Stimulated activated memory B cell treated with anti-CD40 and anti-IgM and Interleukin-4, amounts not matched to agents 10 μg/mL and 1 μg/mL and 100 μg/mL, for 72 hours (primary cell): ENCODE data around the gene ZNF878.
A peak's percentile ranks its signal among the peaks of the same experiment; 100 is the strongest.

ENCODE experiments used
- ATAC-seq: fragments of 150-1000 bp; cut with Tn5 transposase; 2 replicates; pipeline ENCODE4 v1.10.0; 2021
- H3K27ac Mint-ChIP-seq: one replicate; pipeline ENCODE4 v1.8.0; 2022; ENCODE audit warnings: mild to moderate bottlenecking, mixed read lengths
- H3K27me3 Mint-ChIP-seq: one replicate; pipeline ENCODE4 v1.8.0; 2022; ENCODE audit warnings: mixed read lengths
- H3K36me3 Mint-ChIP-seq: one replicate; pipeline ENCODE4 v1.8.0; 2022; ENCODE audit warnings: mixed read lengths
- H3K4me1 Mint-ChIP-seq: one replicate; pipeline ENCODE4 v1.8.0; 2022; ENCODE audit warnings: mixed read lengths
- H3K4me3 Mint-ChIP-seq: one replicate; pipeline ENCODE4 v1.8.0; 2022; ENCODE audit warnings: mild to moderate bottlenecking, moderate library complexity, mixed read lengths
- H3K9me3 Mint-ChIP-seq: one replicate; pipeline ENCODE4 v1.8.0; 2022; ENCODE audit warnings: mixed read lengths

The ZNF878 gene

GRCh38 chr19:12055784-12056183 is 3.0 kb upstream of the ZNF878 start:
- H3K27ac Mint-ChIP-seq, result no peak overlapping the region
- no peaks in the 10 kb centered on the region for H3K9me3 Mint-ChIP-seq
- peaks cover 26% of the 10 kb centered on the region for H3K4me1 Mint-ChIP-seq
- H3K36me3 Mint-ChIP-seq, result no peaks in the 10 kb centered on the region
- no peak for ATAC-seq
- peaks cover 9% of the 10 kb centered on the region for H3K27me3 Mint-ChIP-seq
- no peak overlapping the region for H3K4me3 Mint-ChIP-seq

GRCh38 chr19:12052091-12052496 is 667 bp downstream of the ZNF878 start:
- no peaks in the 10 kb centered on the region for H3K36me3 Mint-ChIP-seq
- peak overlapping the region; percentile 21 for H3K27ac Mint-ChIP-seq
- ATAC-seq, result peak; percentile 39
- peaks cover 9% of the 10 kb centered on the region for H3K27me3 Mint-ChIP-seq
- peaks cover 18% of the 10 kb centered on the region for H3K4me1 Mint-ChIP-seq
- peak overlapping the region; percentile 93 for H3K4me3 Mint-ChIP-seq
- H3K9me3 Mint-ChIP-seq, result no peaks in the 10 kb centered on the region

GRCh38 chr19:12047868-12048267 is 4.9 kb downstream of the ZNF878 start:
- Mint-ChIP-seq H3K36me3 (peaks cover 24% of the 10 kb centered on the region), H3K27me3 (peaks cover 9% of the 10 kb centered on the region), H3K4me1 (peaks cover 12% of the 10 kb centered on the region), H3K27ac (no peak overlapping the region), H3K9me3 (peaks cover 5% of the 10 kb centered on the region), H3K4me3 (no peak overlapping the region)
- no peak for ATAC-seq

GRCh38 chr19:12043752-12044422 is 8.9 kb downstream of the ZNF878 start:
- no peaks in the 10 kb centered on the region for H3K4me1 Mint-ChIP-seq
- H3K9me3 Mint-ChIP-seq, result peaks cover 8% of the 10 kb centered on the region
- peaks cover 29% of the 10 kb centered on the region for H3K36me3 Mint-ChIP-seq
- no peak overlapping the region for H3K4me3 Mint-ChIP-seq
- no peak overlapping the region for H3K27ac Mint-ChIP-seq
- H3K27me3 Mint-ChIP-seq, result no peaks in the 10 kb centered on the region
- ATAC-seq, result no peak

DNA sequence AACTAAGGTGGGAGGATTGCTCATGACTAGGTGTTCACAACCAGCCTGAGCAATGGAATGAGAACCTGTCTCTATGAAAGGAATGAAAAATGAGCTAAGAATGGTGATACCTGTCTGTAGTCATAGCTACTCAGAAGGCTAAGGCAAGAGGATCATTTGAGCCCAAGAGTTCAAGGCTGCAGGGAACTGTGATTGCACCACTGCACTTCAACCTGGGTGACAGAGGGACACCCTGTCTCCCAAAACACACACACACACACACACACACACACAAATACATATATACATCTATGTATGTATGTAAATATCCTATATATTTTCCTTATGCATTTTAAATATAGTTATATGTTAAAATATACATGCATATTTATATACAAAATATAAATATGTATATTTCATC is 9.9 kb downstream of the ZNF878 start:
- H3K27me3 Mint-ChIP-seq, result no peaks in the 10 kb centered on the region
- H3K9me3 Mint-ChIP-seq, result peaks cover 8% of the 10 kb centered on the region
- no peaks in the 10 kb centered on the region for H3K4me1 Mint-ChIP-seq
- no peak for ATAC-seq
- no peak overlapping the region for H3K27ac Mint-ChIP-seq
- H3K4me3 Mint-ChIP-seq, result no peak overlapping the region
- peaks cover 29% of the 10 kb centered on the region for H3K36me3 Mint-ChIP-seq

DNA sequence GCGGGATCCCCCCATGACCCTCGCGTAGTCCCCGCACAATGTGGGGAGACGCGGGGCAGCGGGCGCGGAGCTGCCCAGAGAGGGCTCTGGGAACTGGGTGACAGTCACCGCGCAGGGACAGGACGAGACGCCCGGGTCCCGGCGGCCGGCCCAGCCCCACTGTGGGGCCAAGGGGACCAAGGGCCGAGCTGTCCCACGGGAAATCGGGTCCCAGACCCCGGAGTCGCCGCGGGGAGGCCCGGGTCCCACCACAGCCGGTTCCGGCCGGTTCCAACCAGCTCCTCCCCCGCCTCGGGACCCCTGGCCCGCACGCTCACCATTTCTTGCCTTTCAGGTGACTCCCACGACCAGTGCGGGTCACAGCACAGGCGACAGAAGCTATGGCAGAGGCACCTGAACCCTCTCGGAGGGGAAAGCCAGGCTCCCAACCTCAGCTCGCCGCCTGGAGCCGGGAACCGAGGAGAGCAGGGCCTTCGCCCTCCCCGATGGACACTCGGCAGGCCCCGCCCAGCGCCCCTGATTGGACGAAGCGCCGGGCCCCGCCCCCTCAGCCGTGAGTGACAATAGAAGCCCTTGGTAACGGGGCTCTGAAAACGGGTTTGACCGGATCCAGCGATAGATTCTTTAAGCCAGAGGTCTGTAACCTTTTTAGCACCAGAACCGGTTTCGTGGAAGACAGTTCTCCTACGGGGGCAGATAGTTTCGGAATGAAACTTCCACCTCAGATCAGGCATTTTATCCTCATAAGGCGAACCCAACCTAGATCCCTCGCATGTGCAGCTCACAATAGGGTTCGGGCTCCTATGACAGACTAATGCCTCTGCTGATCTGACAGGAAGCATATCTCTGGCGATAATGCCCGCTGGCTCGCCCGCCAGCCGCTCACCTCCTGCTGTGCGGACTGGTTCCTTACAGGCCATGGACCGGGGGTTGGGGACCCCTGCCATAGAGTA is 17.3 kb downstream of the ZNF878 start, which contains the start of gene ZNF433:
TSS of gene ZNF433 (minus strand) at position 460 of the 953 bp plus-strand sequence. CDS start at position 320, 140 bp downstream.
- no peaks in the 10 kb centered on the region for H3K9me3 Mint-ChIP-seq
- ATAC-seq, result peak; percentile 97
- peaks cover 20% of the 10 kb centered on the region for H3K4me1 Mint-ChIP-seq
- no peaks in the 10 kb centered on the region for H3K36me3 Mint-ChIP-seq
- H3K27me3 Mint-ChIP-seq, result no peaks in the 10 kb centered on the region
- H3K27ac Mint-ChIP-seq, result peak within 1 kb of the TSS; percentile 84
- peak within 1 kb of the TSS; percentile 90 for H3K4me3 Mint-ChIP-seq

DNA sequence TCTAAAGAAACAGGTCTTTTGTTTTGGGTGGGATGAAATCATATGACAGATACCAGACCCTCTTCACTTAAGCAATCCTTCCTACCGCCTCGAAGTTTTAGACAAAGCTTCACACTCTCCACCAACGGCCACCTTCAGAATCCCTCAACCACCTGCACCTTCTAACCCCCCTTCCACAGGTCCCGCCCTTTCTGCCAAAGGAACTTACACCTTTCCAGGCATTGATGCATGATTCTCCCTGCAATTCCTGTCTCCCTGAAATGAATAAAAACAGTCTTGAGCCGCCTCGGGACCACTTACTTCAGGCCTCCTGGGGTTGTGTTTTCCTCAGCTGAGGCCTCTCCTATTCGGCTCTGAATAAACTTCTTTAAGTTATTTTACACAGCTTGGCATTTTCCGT is 18.1 kb downstream of the ZNF878 start:
- peaks cover 20% of the 10 kb centered on the region for H3K4me1 Mint-ChIP-seq
- no peak for ATAC-seq
- no peaks in the 10 kb centered on the region for H3K36me3 Mint-ChIP-seq
- H3K27me3 Mint-ChIP-seq, result no peaks in the 10 kb centered on the region
- peak overlapping the region; percentile 36 for H3K4me3 Mint-ChIP-seq
- no peak overlapping the region for H3K27ac Mint-ChIP-seq
- H3K9me3 Mint-ChIP-seq, result no peaks in the 10 kb centered on the region

GRCh38 chr19:12034198-12034597 is 18.6 kb downstream of the ZNF878 start:
- no peak overlapping the region for H3K27ac Mint-ChIP-seq
- H3K4me3 Mint-ChIP-seq, result peak overlapping the region; percentile 36
- no peaks in the 10 kb centered on the region for H3K9me3 Mint-ChIP-seq
- no peaks in the 10 kb centered on the region for H3K36me3 Mint-ChIP-seq
- no peak for ATAC-seq
- H3K4me1 Mint-ChIP-seq, result peaks cover 20% of the 10 kb centered on the region
- no peaks in the 10 kb centered on the region for H3K27me3 Mint-ChIP-seq

DNA sequence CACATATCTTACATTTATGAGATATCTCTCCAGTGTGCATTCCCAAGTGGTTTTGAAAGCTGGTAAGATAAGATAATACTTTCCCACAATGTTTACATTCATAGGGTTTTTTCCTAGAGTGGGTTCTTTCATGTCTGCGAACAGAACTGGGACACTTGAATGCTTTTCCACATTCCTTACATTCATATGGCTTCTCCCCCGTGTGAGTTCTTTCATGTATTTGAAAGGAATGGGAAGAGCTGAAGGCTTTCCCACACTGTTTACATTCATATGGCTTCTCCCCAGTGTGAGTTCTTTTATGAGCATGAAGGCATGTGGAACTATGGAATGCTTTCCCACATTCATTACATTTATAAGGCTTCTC is 37.0 kb downstream of the ZNF878 start:
- H3K9me3 Mint-ChIP-seq, result peaks cover 21% of the 10 kb centered on the region
- no peaks in the 10 kb centered on the region for H3K27me3 Mint-ChIP-seq
- no peak overlapping the region for H3K4me3 Mint-ChIP-seq
- no peaks in the 10 kb centered on the region for H3K4me1 Mint-ChIP-seq
- no peak for ATAC-seq
- H3K27ac Mint-ChIP-seq, result no peak overlapping the region
- peaks cover 79% of the 10 kb centered on the region for H3K36me3 Mint-ChIP-seq

DNA sequence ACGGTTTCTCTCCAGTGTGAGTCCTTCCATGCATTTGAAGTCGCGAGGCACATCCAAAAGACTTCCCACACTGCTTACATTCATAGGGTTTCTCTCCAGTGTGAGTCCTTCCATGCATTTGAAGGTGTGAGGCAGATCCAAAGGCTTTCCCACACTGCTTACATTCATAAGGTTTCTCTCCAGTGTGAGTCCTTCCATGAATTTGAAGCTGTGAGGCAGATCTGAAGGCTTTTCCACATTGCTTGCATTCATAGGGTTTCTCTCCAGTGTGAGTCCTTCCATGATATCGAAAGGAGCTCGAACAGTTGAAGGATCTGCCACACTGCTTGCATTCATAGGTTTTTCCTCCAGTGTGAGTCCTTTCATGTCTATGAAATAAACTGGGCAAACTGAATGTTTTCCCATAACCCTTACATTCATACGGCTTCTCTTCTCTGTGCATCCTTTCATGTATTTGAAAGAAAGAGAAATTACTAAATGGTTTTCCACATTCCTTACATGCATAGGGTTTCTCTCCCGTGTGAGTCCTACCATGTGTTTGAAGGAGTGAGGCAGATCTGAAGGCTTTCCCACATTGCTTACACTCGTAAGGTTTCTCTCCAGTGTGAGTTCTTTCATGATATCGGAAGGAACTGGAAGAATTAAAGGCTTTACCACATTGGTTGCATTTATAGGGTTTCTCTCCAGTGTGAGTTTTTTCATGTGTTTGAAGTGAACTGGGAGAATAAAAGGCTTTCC is 37.6 kb downstream of the ZNF878 start:
- Mint-ChIP-seq H3K36me3 (peaks cover 84% of the 10 kb centered on the region), H3K27me3 (no peaks in the 10 kb centered on the region), H3K4me1 (no peaks in the 10 kb centered on the region), H3K27ac (no peak overlapping the region), H3K9me3 (peaks cover 21% of the 10 kb centered on the region), H3K4me3 (no peak overlapping the region)
- no peak for ATAC-seq

DNA sequence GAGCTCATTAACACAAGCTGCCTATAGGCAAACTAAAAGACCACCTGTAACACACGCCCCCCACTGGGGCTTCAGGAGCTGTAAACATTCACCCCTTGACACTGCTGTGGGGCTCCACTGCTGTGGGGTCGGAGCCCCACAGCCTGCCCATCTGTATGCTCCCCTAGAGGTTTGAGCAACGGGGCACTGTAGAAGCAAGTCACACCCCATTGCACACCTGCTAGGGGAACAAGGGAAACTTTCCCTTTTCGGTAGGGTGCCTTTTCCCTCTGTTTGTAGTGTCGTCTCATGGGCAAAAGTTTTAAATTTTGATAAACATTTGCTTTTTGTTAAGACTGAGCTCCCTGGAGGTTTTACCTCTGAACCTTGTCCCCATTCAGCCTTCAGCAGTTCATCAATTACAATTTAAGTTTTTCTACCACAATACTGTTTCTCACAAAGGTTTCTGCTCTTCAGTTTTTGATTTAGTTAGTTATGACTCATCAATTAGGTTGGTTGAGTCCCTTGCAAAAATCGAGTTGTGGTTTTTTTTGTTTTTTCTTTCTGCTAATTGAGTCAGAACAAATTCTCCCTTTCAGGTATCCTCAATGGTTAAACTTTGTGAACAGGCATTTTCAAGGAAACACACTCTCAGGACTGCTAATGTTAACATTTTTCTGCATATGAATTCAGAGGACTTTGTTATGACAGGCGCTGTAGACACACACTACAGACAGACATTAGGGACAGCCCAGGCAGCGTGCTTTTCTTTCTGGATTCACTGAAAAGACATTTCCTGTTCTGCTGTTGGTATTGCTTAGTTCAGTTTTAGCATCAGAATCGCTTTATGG is 52.4 kb downstream of the ZNF878 start:
- peaks cover 31% of the 10 kb centered on the region for H3K4me1 Mint-ChIP-seq
- H3K36me3 Mint-ChIP-seq, result peaks cover 6% of the 10 kb centered on the region
- no peaks in the 10 kb centered on the region for H3K9me3 Mint-ChIP-seq
- H3K27ac Mint-ChIP-seq, result peak overlapping the region; percentile 81
- H3K27me3 Mint-ChIP-seq, result no peaks in the 10 kb centered on the region
- peak overlapping the region; percentile 55 for H3K4me3 Mint-ChIP-seq
- ATAC-seq, result peak; percentile 91

GRCh38 chr19:11995174-11995573 is 57.6 kb downstream of the ZNF878 start:
- no peaks in the 10 kb centered on the region for H3K9me3 Mint-ChIP-seq
- no peak overlapping the region for H3K4me3 Mint-ChIP-seq
- ATAC-seq, result no peak
- H3K4me1 Mint-ChIP-seq, result peaks cover 56% of the 10 kb centered on the region
- no peaks in the 10 kb centered on the region for H3K27me3 Mint-ChIP-seq
- H3K27ac Mint-ChIP-seq, result no peak overlapping the region
- peaks cover 19% of the 10 kb centered on the region for H3K36me3 Mint-ChIP-seq
